HG03045 (cell line): ENCODE data around the gene GJD4.

ENCODE experiments used
- ATAC-seq: cut with Tn5 transposase; IDR thresholded peaks from one replicate; pipeline ENCODE4 v1.9.1; 2021; ENCODE audit warnings: mild to moderate bottlenecking, moderate library complexity; ENCODE audit not compliant: unreplicated experiment

GJD4 gene

DNA sequence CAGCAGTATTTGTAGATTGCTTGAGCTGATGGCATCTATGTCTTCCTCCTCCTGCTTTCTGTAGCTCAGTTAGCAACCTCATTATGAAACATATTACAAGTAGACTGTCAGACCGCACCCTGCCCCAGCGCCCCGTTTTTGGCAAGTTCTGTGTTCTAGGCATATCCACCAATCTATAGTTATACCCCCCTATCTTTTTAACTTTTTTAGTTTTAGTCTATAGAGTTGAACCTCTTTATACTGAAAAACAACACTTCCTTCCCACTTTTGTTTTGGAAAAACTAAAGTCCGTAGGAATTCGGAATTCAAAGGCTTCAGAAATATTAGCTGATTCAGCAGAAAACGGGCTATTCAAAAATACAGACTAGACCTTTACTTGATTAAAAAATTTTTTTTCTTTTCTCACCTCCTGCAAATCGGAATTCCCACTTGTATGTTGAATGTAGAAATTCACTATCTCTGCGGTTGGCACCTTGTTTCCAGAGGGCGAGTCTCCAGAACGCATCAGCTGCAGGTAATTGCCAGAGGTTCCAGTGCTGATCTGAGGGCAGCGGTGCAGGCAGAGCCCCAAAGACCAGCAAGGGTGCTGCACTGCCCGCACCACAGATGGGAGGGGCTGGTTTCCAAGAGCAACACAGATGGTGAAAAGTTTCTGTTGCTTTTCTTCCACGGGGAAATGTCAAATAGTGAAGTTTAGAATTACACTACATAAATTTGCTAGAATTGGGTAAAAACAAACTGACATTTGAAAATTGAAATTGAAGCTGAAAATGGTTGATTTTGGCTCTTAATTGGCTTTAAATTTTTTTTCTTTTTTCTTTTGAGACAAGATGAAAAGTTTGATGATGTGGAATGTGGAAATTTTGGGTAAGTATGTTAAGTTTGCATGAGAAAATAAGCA is 39.2 kb downstream of the GJD4 start:
- no peak for ATAC-seq

DNA sequence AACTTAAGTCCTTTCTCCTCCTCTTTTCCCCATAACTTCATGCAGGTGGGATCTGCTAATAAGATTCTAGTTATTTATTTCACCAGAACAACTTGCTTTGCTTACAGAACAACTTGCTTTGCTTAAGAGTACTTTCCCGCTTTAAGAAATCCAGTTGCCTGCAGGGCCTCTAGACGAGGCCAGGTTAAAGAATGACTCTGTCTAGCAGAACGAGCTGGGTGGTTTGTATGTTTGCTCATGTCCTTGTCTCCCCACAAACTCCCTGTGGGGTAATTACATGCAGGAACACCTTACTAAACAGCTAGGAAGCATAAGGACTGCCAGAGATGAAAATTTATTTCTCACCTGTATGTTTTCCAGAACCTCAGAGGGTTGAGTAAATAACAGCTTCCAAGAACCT is 45.8 kb downstream of the GJD4 start:
- no peak for ATAC-seq

DNA sequence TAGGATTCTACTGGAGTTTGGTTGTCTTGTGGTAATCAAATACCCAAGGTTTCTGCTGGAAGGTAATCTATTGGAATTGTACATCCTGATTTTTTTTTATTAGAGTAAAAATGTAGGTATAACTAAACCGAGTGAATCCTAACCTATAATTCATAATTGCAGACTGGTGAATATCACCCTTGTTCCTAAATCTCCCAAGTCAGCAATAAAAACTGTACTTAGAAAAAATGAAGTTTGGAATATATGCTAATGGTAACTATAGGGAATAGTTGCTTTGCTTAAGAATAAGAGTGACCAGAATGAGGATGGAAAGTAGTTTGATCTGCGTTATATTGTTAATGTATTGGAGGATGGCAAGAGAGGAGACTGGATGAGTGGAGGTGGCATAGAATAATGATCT is 47.7 kb downstream of the GJD4 start:
- no peak for ATAC-seq

DNA sequence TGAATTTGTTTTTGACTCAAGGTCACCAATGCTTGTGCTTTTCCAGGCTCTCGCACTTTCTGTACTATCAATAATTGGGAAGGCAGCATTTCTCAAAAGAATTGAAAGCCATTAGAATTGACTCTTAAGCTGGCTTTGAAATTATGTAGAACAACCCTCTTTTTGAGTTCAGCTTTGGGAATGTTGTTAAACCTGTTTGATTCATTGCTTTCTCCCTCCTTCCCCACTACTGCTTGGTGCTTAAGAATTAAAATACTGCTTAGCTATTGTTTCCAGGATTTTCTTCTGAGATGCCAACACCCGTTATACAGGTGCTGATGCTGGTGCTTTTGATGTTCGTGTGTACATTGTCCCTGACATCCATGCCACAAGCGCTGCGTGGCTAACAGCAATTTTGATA is 52.5 kb downstream of the GJD4 start:
- ATAC-seq, result no peak
